A549 (cell line): Measurements from ENCODE around the gene NR3C1. TPM values are rescaled to one million over a fixed set of nuclear protein-coding genes. Genes with fewer than 3 reads are reported as not detected.

Experiments
- ATAC-seq, 2 experiments: fragments of 200-7000 bp in 1 of 2; fragments of >200 bp in 1 of 2; cut with Nextera tagmentation in 1 of 2; cut with Tn5 transposase in 1 of 2; 3 replicates each; pipeline versions ENCODE4 v1.8.0 to v1.9.1; 2018 to 2020; ENCODE audit warnings: mild to moderate bottlenecking in 1 of 2, moderate library complexity in 1 of 2
- CTCF ChIA-PET: fragments of 300-600 bp; sonication (Branson Sonifier 250); formaldehyde crosslinking; extraction: SDS; loops from one replicate; lab custom pipeline; 2021; ENCODE audit warnings: antibody characterized with exemption, inconsistent platforms; lab: Yijun Ruan, JAX
- POLR2A ChIA-PET: fragments of 350-600 bp; formaldehyde crosslinking; extraction: SDS; loops from one replicate; lab custom pipeline; 2021; ENCODE audit warnings: antibody characterized with exemption, inconsistent platforms; lab: Yijun Ruan, JAX
- DNase-seq, 2 experiments: peaks; one replicate each; pipeline versions ENCODE4 v3.0.0 to v3.0.0-alpha.2; 2011 to 2016; ENCODE audit warnings: low read depth in 1 of 2, low spot score in 1 of 2
- FAIRE-seq: peaks from 2 replicates; lab custom pipeline; 2011; peaks lifted over from hg19 to GRCh38; lab: Jason Lieb, UNC
- H3K27ac ChIP-seq, 2 experiments: fragments of >200 bp; sonication (Bioruptor Twin); formaldehyde crosslinking; 3 replicates each; pipeline ENCODE4 v1.5.1; 2016 to 2017
- H3K4me1 ChIP-seq: fragments of >200 bp; sonication (Bioruptor Twin); formaldehyde crosslinking; 3 replicates; pipeline ENCODE4 v1.6.1; 2016
- H3K4me2 ChIP-seq: fragments of >200 bp; sonication (Bioruptor Twin); formaldehyde crosslinking; 3 replicates; pipeline ENCODE4 v1.6.1; 2016
- H3K4me3 ChIP-seq: fragments of >200 bp; sonication (Bioruptor Twin); formaldehyde crosslinking; 3 replicates; pipeline ENCODE4 v1.5.1; 2016
- H3K9me3 ChIP-seq: fragments of >200 bp; sonication (Bioruptor Twin); formaldehyde crosslinking; 3 replicates; pipeline ENCODE4 v1.6.1; 2016
- BHLHE40 ChIP-seq: IDR thresholded peaks from 2 replicates; pipeline ENCODE4 v1.6.1; 2012; ENCODE audit warnings: low read depth, low read length, inconsistent platforms
- CEBPB ChIP-seq, 2 experiments: fragments of >200 bp in 1 of 2; sonication (Bioruptor Twin) in 1 of 2; formaldehyde crosslinking in 1 of 2; IDR thresholded peaks; 2 replicates each; pipeline ENCODE4 v1.6.1; 2012 to 2016
- CHD2 ChIP-seq: fragments of 150-350 bp; IDR thresholded peaks from 2 replicates; pipeline ENCODE4 v1.6.1; 2014; ENCODE audit warnings: low read length; ENCODE audit not compliant: partially characterized antibody
- CHD4 ChIP-seq: fragments of 200-600 bp; sonication (generic); IDR thresholded peaks from 2 replicates; pipeline ENCODE4 v1.6.1; 2016; ENCODE audit warnings: antibody characterized with exemption, mild to moderate bottlenecking, borderline replicate concordance
- HOXA7 ChIP-seq: fragments of 250-450 bp; sonication (Bioruptor Pico); IDR thresholded peaks from 2 replicates; pipeline ENCODE4 v1.5.0; 2020; ENCODE audit warnings: mild to moderate bottlenecking, moderate library complexity
- JUN ChIP-seq, 2 experiments: fragments of >200 bp; sonication (Bioruptor Twin); formaldehyde crosslinking; IDR thresholded peaks; 2 replicates in 1 of 2; 3 replicates in 1 of 2; pipeline ENCODE4 v1.6.1; 2016 to 2017
- MYC ChIP-seq: IDR thresholded peaks from 2 replicates; pipeline ENCODE4 v1.6.1; 2012; ENCODE audit warnings: mild to moderate bottlenecking, inconsistent platforms, low read length, improper control_type of control experiment, borderline replicate concordance
- PHF8 ChIP-seq: fragments of 200-600 bp; sonication (generic); IDR thresholded peaks from 2 replicates; pipeline ENCODE4 v1.6.1; 2016; ENCODE audit warnings: low read depth, mild to moderate bottlenecking, antibody characterized with exemption, moderate library complexity, borderline replicate concordance
- POLR2AphosphoS2 ChIP-seq: conservative IDR thresholded peaks from 2 replicates; pipeline ENCODE4 v1.6.1; 2012; ENCODE audit warnings: low read length, improper control_type of control experiment, inconsistent platforms
- RAD21 ChIP-seq, 2 experiments: fragments of >200 bp in 1 of 2; sonication (Bioruptor Twin) in 1 of 2; formaldehyde crosslinking in 1 of 2; IDR thresholded peaks in 1 of 2; conservative IDR thresholded peaks in 1 of 2; 2 replicates in 1 of 2; 3 replicates in 1 of 2; pipeline ENCODE4 v1.6.1; 2012 to 2018; ENCODE audit warnings: inconsistent platforms in 1 of 2
- RCOR1 ChIP-seq: fragments of 150-350 bp; IDR thresholded peaks from 2 replicates; pipeline ENCODE4 v1.6.1; 2014; ENCODE audit warnings: antibody characterized with exemption, low read length, low read depth
- TP53 ChIP-seq: fragments of 250-450 bp; sonication (Bioruptor Pico); IDR thresholded peaks from 2 replicates; pipeline ENCODE4 v1.5.0; 2021; ENCODE audit warnings: mild to moderate bottlenecking, moderate library complexity
- ZFP36 ChIP-seq: fragments of 450-650 bp; IDR thresholded peaks from 2 replicates; pipeline ENCODE4 v1.6.1; 2014; ENCODE audit warnings: borderline replicate concordance; ENCODE audit not compliant: partially characterized antibody
- WGBS: methylation state at CpG from one replicate; pipeline ENCODE4 v1.1.6; 2017; ENCODE audit errors: missing lambda C conversion rate; 5-methylcytosine and 5-hydroxymethylcytosine counted together
- polyA plus RNA-seq, 4 experiments: library from polyadenylated mRNA; depleted of rRNA in 3 of 4; stranded (reverse); fragments of >200 nt; fragmentation: RNase III in 1 of 4; extraction: RNeasy Plus Mini Kit Qiagen cat#74134 plus additional on column Dnase treatment in 1 of 4; gene quantifications; 2 replicates in 3 of 4; 3 replicates in 1 of 4; pipeline ENCODE4 v1.2.3, GENCODE V29; 2011 to 2017
- TF ChIP-seq, protein P1 (sequence below): fragments of 150-350 bp; IDR thresholded peaks from 2 replicates; pipeline ENCODE4 v1.6.1; 2014; ENCODE audit warnings: low read depth, mild to moderate bottlenecking, low read length
- TF ChIP-seq, protein P2 (sequence below): fragments of 250-450 bp; sonication (Bioruptor Pico); IDR thresholded peaks from 2 replicates; pipeline ENCODE4 v1.5.0; 2020; ENCODE audit warnings: low read depth, mild to moderate bottlenecking, moderate library complexity
- TF ChIP-seq, protein P3 (sequence below): fragments of 450-650 bp; IDR thresholded peaks from 2 replicates; pipeline ENCODE4 v1.6.1; 2014; ENCODE audit warnings: antibody characterized with exemption

Gene NR3C1
- polyA plus RNA-seq, 2 of the 4 experiments (the other 2 are of a cell fraction): 46.5 to 73.0 TPM

DNA sequence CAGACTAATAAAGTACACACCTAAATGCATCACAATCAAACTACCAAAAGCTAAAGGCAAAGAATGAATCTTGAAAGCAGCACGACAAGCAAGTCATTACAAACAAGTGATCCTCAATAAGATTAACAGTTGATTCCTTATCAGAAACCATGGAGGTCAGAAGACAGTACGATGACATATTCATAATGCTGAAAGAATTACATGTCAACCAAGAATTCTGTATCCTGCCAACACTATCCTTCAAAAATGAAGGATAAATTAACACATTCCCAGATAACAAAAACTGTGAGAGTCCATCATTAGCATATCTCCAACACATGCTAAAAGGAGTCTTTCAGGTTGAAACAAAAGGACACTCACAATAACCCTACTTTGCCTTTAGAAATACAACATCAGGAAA is 39.4 kb downstream of the NR3C1 start:
- CTCF ChIA-PET: interaction anchor here (0.9 kb wide), 1 partner anchor 17 kb away, joined by 3 read pairs; no protein-coding TSS in a partner anchor
- Histone ChIP-seq H3K4me2 (no peak overlapping the region), H3K9me3 (0 out of 3 replicates have a peak, but pooled peaks cover 3% of the 10 kb centered on the region), H3K27ac (no peak overlapping the region), H3K4me3 (no peak overlapping the region), H3K4me1 (peaks cover 49% of the 10 kb centered on the region)
- DNase-seq: no peak
- POLR2A ChIA-PET: no interaction called here
- ATAC-seq: no peak
- TF ChIP-seq POLR2AphosphoS2 (no peak), CHD4 (no peak), RAD21 (conservative IDR thresholded peaks at IDR 0.05 in 1 of 2, IDR thresholded peaks at IDR 0.05 in 1 of 2) (no peak), CHD2 (no peak), PHF8 (no peak)
- FAIRE-seq: no peak
- WGBS: 87% methylated on average over 2 of the region's 2 CpGs

DNA sequence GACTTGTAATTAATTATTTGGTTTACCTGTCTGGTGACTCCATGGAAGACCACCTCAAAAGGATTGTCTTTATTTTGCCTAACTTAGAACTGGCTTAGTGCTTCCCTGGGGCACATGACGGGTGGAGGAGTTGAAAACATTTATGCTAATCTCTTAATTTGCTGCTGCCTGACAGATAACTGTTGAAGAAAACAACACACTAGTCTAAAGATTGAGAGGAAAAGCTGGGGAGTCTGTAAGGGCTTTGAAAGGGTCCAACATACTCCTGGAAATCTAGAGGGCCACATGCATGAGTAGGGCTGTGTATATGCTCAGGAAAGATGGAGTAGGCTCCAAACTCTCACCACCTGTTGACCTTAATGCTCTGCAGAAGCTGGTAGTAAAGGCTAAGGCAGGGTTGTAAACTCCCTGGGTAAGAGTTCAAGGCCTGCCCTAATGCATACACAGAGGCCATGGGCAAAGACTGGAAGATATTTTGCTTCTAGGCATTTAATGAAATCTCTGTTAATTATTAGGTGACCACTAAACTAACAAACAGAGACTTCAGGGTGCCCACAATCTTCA is 40.7 kb downstream of the NR3C1 start:
- POLR2A ChIA-PET: no interaction called here
- ATAC-seq: peak in 1 of 2 experiments; percentile 12; a peak in 1 of 6 replicates
- H3K27ac ChIP-seq: peak overlapping the region in 1 of 2 experiments; percentile 14; a peak in 2 of 6 replicates
- WGBS: 79% methylated on average over 1 of the region's 1 CpG
- CTCF ChIA-PET: interaction anchor here (0.9 to 1.1 kb wide), 2 partner anchors 14 to 82 kb away, joined by 3 to 4 read pairs; no protein-coding TSS in a partner anchor
- 0 out of 3 replicates have a peak overlapping the region, but pooled peaks have one; percentile 9 for H3K4me2 ChIP-seq
- 0 out of 3 replicates have a peak, but pooled peaks cover 3% of the 10 kb centered on the region for H3K9me3 ChIP-seq
- no peak for FAIRE-seq
- no peak overlapping the region for H3K4me3 ChIP-seq
- no peak for DNase-seq
- peaks cover 62% of the 10 kb centered on the region for H3K4me1 ChIP-seq
- TF ChIP-seq RCOR1 (no peak), MYC (no peak), JUN (IDR thresholded peaks at IDR 0.05) (no peak), RAD21 (conservative IDR thresholded peaks at IDR 0.05 in 1 of 2, IDR thresholded peaks at IDR 0.05 in 1 of 2) (no peak)
- TF ChIP-seq, protein P1, sequence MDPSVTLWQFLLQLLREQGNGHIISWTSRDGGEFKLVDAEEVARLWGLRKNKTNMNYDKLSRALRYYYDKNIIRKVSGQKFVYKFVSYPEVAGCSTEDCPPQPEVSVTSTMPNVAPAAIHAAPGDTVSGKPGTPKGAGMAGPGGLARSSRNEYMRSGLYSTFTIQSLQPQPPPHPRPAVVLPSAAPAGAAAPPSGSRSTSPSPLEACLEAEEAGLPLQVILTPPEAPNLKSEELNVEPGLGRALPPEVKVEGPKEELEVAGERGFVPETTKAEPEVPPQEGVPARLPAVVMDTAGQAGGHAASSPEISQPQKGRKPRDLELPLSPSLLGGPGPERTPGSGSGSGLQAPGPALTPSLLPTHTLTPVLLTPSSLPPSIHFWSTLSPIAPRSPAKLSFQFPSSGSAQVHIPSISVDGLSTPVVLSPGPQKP: no peak

DNA sequence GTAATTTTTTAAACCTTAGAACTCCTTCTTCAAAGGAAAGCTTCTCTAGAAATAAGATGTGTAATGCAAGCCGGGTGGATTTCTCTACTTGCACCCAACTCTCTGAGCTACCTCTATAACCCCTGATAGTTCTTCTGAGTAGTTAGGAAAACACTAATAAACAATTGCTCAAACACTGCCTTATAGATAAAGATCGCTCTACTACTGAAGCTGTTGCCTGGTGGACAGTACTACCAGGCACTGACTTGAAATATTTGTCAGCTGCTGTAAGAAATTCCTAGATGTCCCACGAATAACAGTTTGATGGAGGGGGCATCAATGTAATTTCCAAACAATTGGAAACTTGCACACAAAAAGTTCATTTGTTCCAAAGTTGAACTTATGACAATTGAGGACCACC is 42.0 kb downstream of the NR3C1 start:
- no peak for DNase-seq
- FAIRE-seq: no peak
- Histone ChIP-seq H3K4me2 (peak overlapping the region; percentile 48), H3K4me3 (no peak overlapping the region), H3K9me3 (0 out of 3 replicates have a peak, but pooled peaks cover 3% of the 10 kb centered on the region), H3K27ac (peak overlapping the region in 1 of 2 experiments; percentile 17; a peak in 2 of 6 replicates), H3K4me1 (peaks cover 75% of the 10 kb centered on the region)
- peak in 1 of 2 experiments; percentile 25; a peak in 3 of 6 replicates for ATAC-seq
- POLR2A ChIA-PET: interaction anchor here (0.7 kb wide), 1 partner anchor 31 kb away, joined by 3 read pairs; no protein-coding TSS in a partner anchor
- 47% methylated on average over 3 of the region's 3 CpGs for WGBS
- CTCF ChIA-PET: interaction anchor here (0.6 to 1.5 kb wide), 5 partner anchors 11 to 359 kb away, joined by 3 to 4 read pairs (median 3); no protein-coding TSS in a partner anchor
- TF ChIP-seq JUN (IDR thresholded peaks at IDR 0.05) (no peak), CEBPB (IDR thresholded peaks at IDR 0.05) (no peak), TP53 (CRISPR knock-in tag) (no peak), BHLHE40 (no peak), ZFP36 (no peak), CHD4 (no peak), HOXA7 (CRISPR knock-in tag) (no peak)
- TF ChIP-seq, protein P2, sequence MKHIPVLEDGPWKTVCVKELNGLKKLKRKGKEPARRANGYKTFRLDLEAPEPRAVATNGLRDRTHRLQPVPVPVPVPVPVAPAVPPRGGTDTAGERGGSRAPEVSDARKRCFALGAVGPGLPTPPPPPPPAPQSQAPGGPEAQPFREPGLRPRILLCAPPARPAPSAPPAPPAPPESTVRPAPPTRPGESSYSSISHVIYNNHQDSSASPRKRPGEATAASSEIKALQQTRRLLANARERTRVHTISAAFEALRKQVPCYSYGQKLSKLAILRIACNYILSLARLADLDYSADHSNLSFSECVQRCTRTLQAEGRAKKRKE (CRISPR knock-in tag): no peak
- TF ChIP-seq, protein P3, sequence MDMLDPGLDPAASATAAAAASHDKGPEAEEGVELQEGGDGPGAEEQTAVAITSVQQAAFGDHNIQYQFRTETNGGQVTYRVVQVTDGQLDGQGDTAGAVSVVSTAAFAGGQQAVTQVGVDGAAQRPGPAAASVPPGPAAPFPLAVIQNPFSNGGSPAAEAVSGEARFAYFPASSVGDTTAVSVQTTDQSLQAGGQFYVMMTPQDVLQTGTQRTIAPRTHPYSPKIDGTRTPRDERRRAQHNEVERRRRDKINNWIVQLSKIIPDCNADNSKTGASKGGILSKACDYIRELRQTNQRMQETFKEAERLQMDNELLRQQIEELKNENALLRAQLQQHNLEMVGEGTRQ: no peak
